HEK293T (cell line): ENCODE measurements around the gene GOSR1.

Experiments used
- BHLHE40 ChIP-seq: fragments of 450-650 bp; IDR thresholded peaks from 2 replicates; pipeline ENCODE4 v1.6.1; 2016; ENCODE audit warnings: mild to moderate bottlenecking, moderate library complexity, borderline replicate concordance
- CTBP1 ChIP-seq: fragments of 450-650 bp; IDR thresholded peaks from 2 replicates; pipeline ENCODE4 v1.6.1; 2016; ENCODE audit warnings: borderline replicate concordance
- FOXA1 ChIP-seq: fragments of 450-650 bp; IDR thresholded peaks from 2 replicates; pipeline ENCODE4 v1.6.1; 2016; ENCODE audit warnings: mild to moderate bottlenecking
- FOXK2 ChIP-seq: fragments of 450-650 bp; IDR thresholded peaks from 2 replicates; pipeline ENCODE4 v1.6.1; 2016; ENCODE audit warnings: mild to moderate bottlenecking
- FOXM1 ChIP-seq: fragments of 450-650 bp; IDR thresholded peaks from 2 replicates; pipeline ENCODE4 v1.6.1; 2017; ENCODE audit warnings: mild to moderate bottlenecking, borderline replicate concordance
- NFRKB ChIP-seq: fragments of 450-650 bp; IDR thresholded peaks from 2 replicates; pipeline ENCODE4 v1.6.1; 2016; ENCODE audit warnings: mild to moderate bottlenecking, moderate library complexity
- SP1 ChIP-seq: fragments of 450-650 bp; IDR thresholded peaks from 2 replicates; pipeline ENCODE4 v1.6.1; 2017
- TARDBP ChIP-seq: fragments of 450-650 bp; IDR thresholded peaks from 2 replicates; pipeline ENCODE4 v1.6.1; 2016

GRCh38 chr17:30472238-30472890 is 4.8 kb upstream of the GOSR1 start:
- TF ChIP-seq CTBP1: no peak
- no peak for TF ChIP-seq FOXA1
- no peak for TF ChIP-seq BHLHE40
- TF ChIP-seq TARDBP: no peak
- TF ChIP-seq FOXK2: no peak
- TF ChIP-seq SP1: no peak
- no peak for TF ChIP-seq NFRKB
- no peak for TF ChIP-seq FOXM1
